HCT116 (cell line): ENCODE results near the gene COL2A1. TPM values are rescaled to one million over a fixed set of nuclear protein-coding genes. Genes with fewer than 3 reads are reported as not detected.

Experiments
- ATAC-seq: fragments of 200-7000 bp; cut with Tn5 transposase; 2 replicates; pipeline ENCODE4 v1.9.1; 2020; ENCODE audit warnings: mild to moderate bottlenecking, moderate library complexity
- BruUV-seq: library from RNA; stranded (reverse); fragments of 400-500 nt; replicated peaks from 2 replicates; lab custom pipeline; 2021; lab: Mats Ljungman, UMichigan
- CTCF ChIA-PET: fragments of 300-600 bp; sonication (Branson Sonifier 250); formaldehyde crosslinking; loops from one replicate; lab custom pipeline; 2021; ENCODE audit warnings: antibody characterized with exemption; lab: Charles Lee
- POLR2A ChIA-PET: fragments of 300-600, 350-600 bp; sonication (Branson Sonifier 250); formaldehyde crosslinking; loops from one replicate; lab custom pipeline; 2021; ENCODE audit warnings: antibody characterized with exemption; lab: Charles Lee
- RAD21 ChIA-PET, 2 experiments: fragments of 300-600 bp; sonication (Branson Sonifier 250); formaldehyde crosslinking; loops; one replicate each; lab custom pipeline; 2023; ENCODE audit warnings: low total read pairs in 2 of 2; ENCODE audit not compliant: uncharacterized antibody in 2 of 2, unreplicated experiment in 2 of 2, low non-redundant PET in 1 of 2; lab: Charles Lee
- DNase-seq: peaks from one replicate; pipeline ENCODE4 v3.0.0-alpha.2; 2010; ENCODE audit warnings: low read depth, low spot score
- H2AFZ ChIP-seq: fragments of 200-600 bp; shearing (Covaris generic), sonication (generic); 2 replicates; pipeline ENCODE4 v1.6.1; 2017; ENCODE audit warnings: low read depth, mixed run types, mixed read lengths, antibody characterized with exemption, low read length; ENCODE audit not compliant: poor library complexity, severe bottlenecking
- H3K27ac ChIP-seq: 2 replicates; pipeline ENCODE4 v1.5.1; 2012; ENCODE audit warnings: low read depth, low read length
- H3K27me3 ChIP-seq: fragments of 200-600 bp; sonication (generic); 2 replicates; pipeline ENCODE4 v1.6.1; 2016; ENCODE audit warnings: mixed run types, low read length, mixed read lengths; ENCODE audit not compliant: insufficient read depth
- H3K36me3 ChIP-seq, 2 experiments: fragments of 200-500 bp in 1 of 2; fragments of 200-600 bp in 1 of 2; sonication (Bioruptor generic) in 1 of 2; sonication (generic) in 1 of 2; 2 replicates each; pipeline versions ENCODE4 v1.5.1 to v1.6.1; 2014 to 2016; ENCODE audit warnings: low read length in 2 of 2, inconsistent platforms in 1 of 2, mixed read lengths in 1 of 2, mixed run types in 1 of 2; ENCODE audit not compliant: insufficient read depth in 2 of 2, control insufficient read depth in 1 of 2
- H3K4me1 ChIP-seq, 2 experiments: fragments of 200-600 bp in 1 of 2; sonication (generic) in 1 of 2; 2 replicates each; pipeline versions ENCODE4 v1.5.1 to v1.6.1; 2012 to 2017; ENCODE audit warnings: low read length in 2 of 2, inconsistent platforms in 1 of 2, mild to moderate bottlenecking in 1 of 2, mixed read lengths in 1 of 2, mixed run types in 1 of 2, moderate library complexity in 1 of 2; ENCODE audit not compliant: insufficient read depth in 2 of 2, control insufficient read depth in 1 of 2
- H3K4me2 ChIP-seq: fragments of 200-600 bp; sonication (generic); 2 replicates; pipeline ENCODE4 v1.6.1; 2017; ENCODE audit warnings: mixed run types, low read length, mixed read lengths
- H3K4me3 ChIP-seq, 2 experiments: fragments of 200-600 bp in 1 of 2; sonication (generic) in 1 of 2; replicated peaks in 1 of 2; 2 replicates each; pipeline ENCODE4 v1.5.1; 2011 to 2016; ENCODE audit warnings: low read length in 2 of 2, control low read depth in 1 of 2, low read depth in 1 of 2, mild to moderate bottlenecking in 1 of 2, mixed read lengths in 1 of 2, mixed run types in 1 of 2
- H3K79me2 ChIP-seq: fragments of 200-600 bp; sonication (generic); 2 replicates; pipeline ENCODE4 v1.6.1; 2017; ENCODE audit warnings: mild to moderate bottlenecking, mixed run types, low read length, moderate library complexity, mixed read lengths; ENCODE audit not compliant: insufficient read depth
- H3K9ac ChIP-seq: fragments of 200-600 bp; sonication (generic); 2 replicates; pipeline ENCODE4 v1.6.1; 2016; ENCODE audit warnings: low read length, mixed read lengths
- H3K9me2 ChIP-seq: fragments of 200-600 bp; sonication (generic), shearing (Covaris generic); 2 replicates; pipeline ENCODE4 v1.6.1; 2017; ENCODE audit warnings: mixed run types, mild to moderate bottlenecking, moderate library complexity; ENCODE audit not compliant: insufficient read depth
- H3K9me3 ChIP-seq, 2 experiments: fragments of 200-500 bp in 1 of 2; fragments of 200-600 bp in 1 of 2; sonication (Bioruptor generic) in 1 of 2; sonication (generic) in 1 of 2; 2 replicates each; pipeline ENCODE4 v1.6.1; 2014 to 2017; ENCODE audit warnings: low read length in 2 of 2, mixed read lengths in 2 of 2, inconsistent platforms in 1 of 2, low read depth in 1 of 2, mild to moderate bottlenecking in 1 of 2, mixed run types in 1 of 2, moderate library complexity in 1 of 2; ENCODE audit not compliant: control insufficient read depth in 1 of 2, insufficient read depth in 1 of 2
- H4K20me1 ChIP-seq: fragments of 200-600 bp; sonication (generic), shearing (Covaris generic); 2 replicates; pipeline ENCODE4 v1.6.1; 2017; ENCODE audit warnings: mixed run types, mild to moderate bottlenecking, moderate library complexity; ENCODE audit not compliant: insufficient read depth
- CBX3 ChIP-seq: IDR thresholded peaks from 2 replicates; pipeline ENCODE4 v1.6.1; 2012; ENCODE audit warnings: low read depth
- EZH2phosphoT487 ChIP-seq: fragments of 200-600 bp; IDR thresholded peaks from 2 replicates; pipeline ENCODE4 v1.6.1; 2018; ENCODE audit warnings: antibody characterized with exemption, borderline replicate concordance
- FOSL1 ChIP-seq: IDR thresholded peaks from 2 replicates; pipeline ENCODE4 v1.6.1; 2012; ENCODE audit warnings: low read depth
- POLR2A ChIP-seq: IDR thresholded peaks from 2 replicates; pipeline ENCODE4 v1.7.0; 2011; ENCODE audit warnings: borderline replicate concordance; ENCODE audit not compliant: insufficient read depth, insufficient read length; ENCODE audit errors: extremely low read depth
- RAD21 ChIP-seq: IDR thresholded peaks from 2 replicates; pipeline ENCODE4 v1.6.1; 2012; ENCODE audit warnings: low read depth, mild to moderate bottlenecking
- YY1 ChIP-seq: IDR thresholded peaks from 2 replicates; pipeline ENCODE4 v1.6.1; 2011; ENCODE audit warnings: low read length, low read depth, moderate library complexity, mild to moderate bottlenecking; ENCODE audit not compliant: insufficient replicate concordance; ENCODE audit errors: extremely low read depth
- ZFX ChIP-seq: fragments of 450-650 bp; IDR thresholded peaks from 2 replicates; pipeline ENCODE4 v1.6.1; 2017
- intact Hi-C: fragments of 100-400 bp; cut with micrococcal nuclease; formaldehyde crosslinking; loops from 2 replicates; pipeline ENCODE4 v1.10.0; 2022
- total RNA-seq: library from RNA; stranded (reverse); gene quantifications from one replicate; pipeline ENCODE4 v1.2.1, GENCODE V29; 2021; ENCODE audit not compliant: unreplicated experiment
- TF ChIP-seq, protein P1 (sequence below): IDR thresholded peaks from 2 replicates; pipeline ENCODE4 v1.6.1; 2011; ENCODE audit warnings: mild to moderate bottlenecking, low read length, moderate library complexity; ENCODE audit not compliant: insufficient replicate concordance; ENCODE audit errors: extremely low read depth
- TF ChIP-seq, protein P2 (sequence below): IDR thresholded peaks from 2 replicates; pipeline ENCODE4 v1.6.1; 2012; ENCODE audit warnings: low read depth
- TF ChIP-seq, protein P3 (sequence below): IDR thresholded peaks from 2 replicates; pipeline ENCODE4 v1.6.1; 2012

COL2A1 gene
- total RNA-seq, 1 experiment from 2014 or later, result 0.22 TPM

- H3K4me2 ChIP-seq, result no peak overlapping the region
- CTCF ChIA-PET, result interaction anchor here (1.4 kb wide), 1 partner anchor 32 kb away, joined by 3 read pairs; no protein-coding TSS in a partner anchor
- ATAC-seq, result no peak
These were observed 25.4 kb upstream of the COL2A1 start for GRCh38 chr12:48029491-48030172.

DNA sequence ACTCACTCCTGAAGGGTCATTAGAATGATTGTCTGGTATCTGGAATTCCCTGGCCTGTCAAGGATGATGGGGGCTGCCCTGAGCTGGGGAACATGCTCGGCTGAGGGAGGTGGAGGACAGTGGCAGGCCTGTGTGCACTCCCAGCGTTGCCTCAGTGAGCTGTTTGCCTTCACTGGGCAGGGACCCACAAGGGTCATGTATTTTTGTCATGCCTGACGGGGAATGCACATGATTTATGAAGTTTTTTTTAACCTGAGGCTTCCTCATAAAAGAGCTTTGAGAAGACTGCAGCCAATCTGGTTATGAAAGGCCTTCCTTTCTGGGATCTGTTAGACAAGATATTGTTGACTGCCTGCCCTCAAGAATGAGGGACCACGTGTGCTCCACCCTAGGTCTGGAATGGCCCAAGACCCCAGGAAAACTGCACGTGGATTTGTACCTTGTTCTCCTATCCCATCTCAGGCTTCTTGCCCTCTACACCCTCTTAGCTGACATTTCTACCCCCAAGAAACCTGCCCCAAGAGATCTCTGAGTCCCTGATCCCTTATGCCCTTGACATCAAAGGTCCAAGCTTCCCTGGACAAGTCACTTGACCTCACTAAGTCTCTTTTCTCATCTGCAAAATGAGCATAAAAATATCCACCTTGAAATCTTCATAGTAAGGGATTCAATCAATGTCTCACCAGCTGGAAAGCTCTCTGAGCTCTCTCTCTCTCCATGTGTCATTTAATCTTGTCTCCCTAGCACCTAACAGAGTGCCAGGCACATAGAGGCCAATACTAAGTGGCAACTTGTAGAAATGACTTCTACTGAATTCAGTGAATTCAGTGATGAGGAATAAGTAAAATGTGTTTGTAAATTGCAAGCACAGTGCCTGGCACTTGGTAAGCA is 24.5 kb upstream of the COL2A1 start:
- H3K9me2 ChIP-seq, result no peaks in the 10 kb centered on the region
- intact Hi-C loops, result no loop called here
- ChIA-PET POLR2A (no interaction called here), RAD21 (no interaction called here), CTCF (no interaction called here)
- no TSS peak for BruUV-seq
- H4K20me1 ChIP-seq, result no peaks in the 10 kb centered on the region
- no peak overlapping the region for H3K4me3 ChIP-seq
- H3K27me3 ChIP-seq, result no peaks in the 10 kb centered on the region
- H3K9me3 ChIP-seq, result no peaks in the 10 kb centered on the region
- H3K9ac ChIP-seq, result no peak overlapping the region
- no peak overlapping the region for H2AFZ ChIP-seq
- DNase-seq, result no peak
- no peak overlapping the region for H3K4me2 ChIP-seq
- no peaks in the 10 kb centered on the region for H3K36me3 ChIP-seq
- H3K27ac ChIP-seq, result no peak overlapping the region
- H3K4me1 ChIP-seq, result peaks cover 0 to 6% of the 10 kb centered on the region in 2 experiments; a peak in 2 of 4 replicates
- no peak for ATAC-seq
- no peak for TF ChIP-seq CBX3
- TF ChIP-seq, protein P1, sequence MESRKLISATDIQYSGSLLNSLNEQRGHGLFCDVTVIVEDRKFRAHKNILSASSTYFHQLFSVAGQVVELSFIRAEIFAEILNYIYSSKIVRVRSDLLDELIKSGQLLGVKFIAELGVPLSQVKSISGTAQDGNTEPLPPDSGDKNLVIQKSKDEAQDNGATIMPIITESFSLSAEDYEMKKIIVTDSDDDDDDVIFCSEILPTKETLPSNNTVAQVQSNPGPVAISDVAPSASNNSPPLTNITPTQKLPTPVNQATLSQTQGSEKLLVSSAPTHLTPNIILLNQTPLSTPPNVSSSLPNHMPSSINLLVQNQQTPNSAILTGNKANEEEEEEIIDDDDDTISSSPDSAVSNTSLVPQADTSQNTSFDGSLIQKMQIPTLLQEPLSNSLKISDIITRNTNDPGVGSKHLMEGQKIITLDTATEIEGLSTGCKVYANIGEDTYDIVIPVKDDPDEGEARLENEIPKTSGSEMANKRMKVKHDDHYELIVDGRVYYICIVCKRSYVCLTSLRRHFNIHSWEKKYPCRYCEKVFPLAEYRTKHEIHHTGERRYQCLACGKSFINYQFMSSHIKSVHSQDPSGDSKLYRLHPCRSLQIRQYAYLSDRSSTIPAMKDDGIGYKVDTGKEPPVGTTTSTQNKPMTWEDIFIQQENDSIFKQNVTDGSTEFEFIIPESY, result no peak
- no peak for TF ChIP-seq POLR2A
- TF ChIP-seq YY1, result no peak
- no peak for TF ChIP-seq FOSL1
- TF ChIP-seq, protein P2, sequence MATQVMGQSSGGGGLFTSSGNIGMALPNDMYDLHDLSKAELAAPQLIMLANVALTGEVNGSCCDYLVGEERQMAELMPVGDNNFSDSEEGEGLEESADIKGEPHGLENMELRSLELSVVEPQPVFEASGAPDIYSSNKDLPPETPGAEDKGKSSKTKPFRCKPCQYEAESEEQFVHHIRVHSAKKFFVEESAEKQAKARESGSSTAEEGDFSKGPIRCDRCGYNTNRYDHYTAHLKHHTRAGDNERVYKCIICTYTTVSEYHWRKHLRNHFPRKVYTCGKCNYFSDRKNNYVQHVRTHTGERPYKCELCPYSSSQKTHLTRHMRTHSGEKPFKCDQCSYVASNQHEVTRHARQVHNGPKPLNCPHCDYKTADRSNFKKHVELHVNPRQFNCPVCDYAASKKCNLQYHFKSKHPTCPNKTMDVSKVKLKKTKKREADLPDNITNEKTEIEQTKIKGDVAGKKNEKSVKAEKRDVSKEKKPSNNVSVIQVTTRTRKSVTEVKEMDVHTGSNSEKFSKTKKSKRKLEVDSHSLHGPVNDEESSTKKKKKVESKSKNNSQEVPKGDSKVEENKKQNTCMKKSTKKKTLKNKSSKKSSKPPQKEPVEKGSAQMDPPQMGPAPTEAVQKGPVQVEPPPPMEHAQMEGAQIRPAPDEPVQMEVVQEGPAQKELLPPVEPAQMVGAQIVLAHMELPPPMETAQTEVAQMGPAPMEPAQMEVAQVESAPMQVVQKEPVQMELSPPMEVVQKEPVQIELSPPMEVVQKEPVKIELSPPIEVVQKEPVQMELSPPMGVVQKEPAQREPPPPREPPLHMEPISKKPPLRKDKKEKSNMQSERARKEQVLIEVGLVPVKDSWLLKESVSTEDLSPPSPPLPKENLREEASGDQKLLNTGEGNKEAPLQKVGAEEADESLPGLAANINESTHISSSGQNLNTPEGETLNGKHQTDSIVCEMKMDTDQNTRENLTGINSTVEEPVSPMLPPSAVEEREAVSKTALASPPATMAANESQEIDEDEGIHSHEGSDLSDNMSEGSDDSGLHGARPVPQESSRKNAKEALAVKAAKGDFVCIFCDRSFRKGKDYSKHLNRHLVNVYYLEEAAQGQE, result no peak
- TF ChIP-seq, protein P3, sequence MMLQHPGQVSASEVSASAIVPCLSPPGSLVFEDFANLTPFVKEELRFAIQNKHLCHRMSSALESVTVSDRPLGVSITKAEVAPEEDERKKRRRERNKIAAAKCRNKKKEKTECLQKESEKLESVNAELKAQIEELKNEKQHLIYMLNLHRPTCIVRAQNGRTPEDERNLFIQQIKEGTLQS, result no peak
- no peak for TF ChIP-seq RAD21
- no peaks in the 10 kb centered on the region for H3K79me2 ChIP-seq

More at GRCh38 chr12:48029491-48030172, 25.4 kb upstream of the COL2A1 start:
- ChIA-PET RAD21 (no interaction called here), POLR2A (no interaction called here)
- Histone ChIP-seq H3K27me3 (no peaks in the 10 kb centered on the region), H4K20me1 (no peaks in the 10 kb centered on the region), H3K4me3 (no peak overlapping the region), H3K9me2 (no peaks in the 10 kb centered on the region), H3K79me2 (no peaks in the 10 kb centered on the region), H3K9me3 (no peaks in the 10 kb centered on the region), H3K9ac (no peak overlapping the region), H3K27ac (no peak overlapping the region), H2AFZ (no peak overlapping the region), H3K36me3 (no peaks in the 10 kb centered on the region), H3K4me1 (peaks cover 0 to 6% of the 10 kb centered on the region in 2 experiments; a peak in 2 of 4 replicates)
- no TSS peak for BruUV-seq
- TF ChIP-seq ZFX, result no peak
- TF ChIP-seq EZH2phosphoT487, result no peak
- DNase-seq, result no peak
- intact Hi-C loops, result no loop called here
